DND-41 (cell line): Measurements from ENCODE around the gene KCTD19.

Source experiments
- ATAC-seq: fragments of 200-7000 bp; cut with Tn5 transposase; 3 replicates; pipeline ENCODE4 v1.9.1; 2021; ENCODE audit warnings: low read depth; ENCODE audit not compliant: insufficient read depth
- DNase-seq: peaks from one replicate; pipeline ENCODE4 v3.0.0-alpha.2; 2020
- H2AFZ ChIP-seq: 2 replicates; pipeline ENCODE4 v1.6.0; 2012; ENCODE audit warnings: low read depth, low read length
- H3K27ac ChIP-seq: 2 replicates; pipeline ENCODE4 v1.5.1; 2012; ENCODE audit warnings: low read length, inconsistent platforms
- H3K27me3 ChIP-seq: fragments of 200-600 bp; sonication (generic); 2 replicates; pipeline ENCODE4 v1.6.0; 2012; ENCODE audit warnings: low read length, mild to moderate bottlenecking, inconsistent platforms; ENCODE audit not compliant: insufficient read depth, poor library complexity
- H3K36me3 ChIP-seq: 2 replicates; pipeline ENCODE4 v1.5.1; 2012; ENCODE audit warnings: low read length, inconsistent platforms; ENCODE audit not compliant: insufficient read depth
- H3K4me1 ChIP-seq: 2 replicates; pipeline ENCODE4 v1.5.1; 2012; ENCODE audit warnings: mild to moderate bottlenecking, low read length; ENCODE audit not compliant: insufficient read depth
- H3K4me2 ChIP-seq: 2 replicates; pipeline ENCODE4 v1.6.0; 2012; ENCODE audit warnings: mild to moderate bottlenecking, moderate library complexity, low read length, inconsistent platforms; ENCODE audit not compliant: insufficient read depth
- H3K4me3 ChIP-seq, 2 experiments: fragments of 200-600 bp in 1 of 2; shearing (Covaris generic) in 1 of 2; 2 replicates each; pipeline ENCODE4 v1.5.1; 2012 to 2016; ENCODE audit warnings: inconsistent platforms in 2 of 2, low read length in 2 of 2, mild to moderate bottlenecking in 2 of 2, low read depth in 1 of 2, moderate library complexity in 1 of 2
- H3K79me2 ChIP-seq: 2 replicates; pipeline ENCODE4 v1.6.0; 2012; ENCODE audit warnings: low read length, inconsistent platforms; ENCODE audit not compliant: insufficient read depth
- H3K9ac ChIP-seq: 2 replicates; pipeline ENCODE4 v1.6.0; 2012; ENCODE audit warnings: low read depth, mild to moderate bottlenecking, inconsistent platforms, low read length, moderate library complexity
- H3K9me3 ChIP-seq: 2 replicates; pipeline ENCODE4 v1.5.1; 2012; ENCODE audit warnings: low read length, moderate library complexity, mild to moderate bottlenecking, inconsistent platforms; ENCODE audit not compliant: insufficient read depth, severe bottlenecking
- H4K20me1 ChIP-seq: 2 replicates; pipeline ENCODE4 v1.6.0; 2012; ENCODE audit warnings: low read length; ENCODE audit not compliant: insufficient read depth
- EZH2 ChIP-seq: IDR thresholded peaks from 3 replicates; pipeline ENCODE4 v1.6.1; 2012; ENCODE audit warnings: borderline replicate concordance, low read depth, mild to moderate bottlenecking, moderate library complexity, low read length, inconsistent platforms; ENCODE audit not compliant: severe bottlenecking
- TF ChIP-seq, protein P1 (sequence below): IDR thresholded peaks from 2 replicates; pipeline ENCODE4 v1.5.1; 2012; ENCODE audit warnings: borderline replicate concordance, low read length, moderate library complexity, mild to moderate bottlenecking; ENCODE audit not compliant: poor library complexity, severe bottlenecking; ENCODE audit errors: extremely low read depth

Gene KCTD19

DNA sequence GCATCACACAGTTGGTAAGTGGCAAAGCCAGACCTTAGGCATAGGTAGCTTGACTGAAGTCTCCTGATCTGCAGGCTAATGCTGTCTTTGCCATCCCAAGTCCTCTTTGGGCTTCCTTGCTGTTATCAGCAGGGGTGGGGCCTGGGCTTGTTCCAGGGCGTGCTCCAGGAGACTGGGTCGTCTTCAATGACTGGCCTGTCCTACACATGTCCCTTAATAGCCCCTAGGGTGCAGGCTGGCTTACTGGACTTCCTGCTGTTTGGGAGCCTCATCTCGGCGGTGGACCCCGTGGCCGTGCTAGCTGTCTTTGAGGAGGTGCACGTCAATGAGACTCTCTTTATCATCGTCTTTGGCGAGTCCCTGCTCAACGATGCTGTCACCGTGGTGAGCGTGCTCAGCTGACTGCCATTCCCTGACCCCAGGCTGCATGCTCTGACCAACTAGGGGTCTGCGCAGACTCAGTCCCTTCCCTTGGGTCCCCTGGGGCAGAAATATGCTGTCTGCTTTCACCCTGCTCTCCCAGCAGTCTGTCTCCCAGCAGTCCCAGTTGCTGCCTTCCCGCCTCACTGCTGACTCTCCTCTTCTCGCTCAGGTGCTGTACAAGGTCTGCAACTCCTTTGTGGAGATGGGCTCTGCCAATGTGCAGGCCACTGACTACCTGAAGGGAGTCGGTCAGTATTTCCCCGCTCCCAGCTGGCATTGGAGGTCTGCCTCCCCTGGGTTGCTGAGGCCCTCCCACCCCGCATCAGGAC lies 71.6 kb downstream of the KCTD19 start:
- Histone ChIP-seq H3K79me2 (no peaks in the 10 kb centered on the region), H3K27ac (no peak overlapping the region), H2AFZ (no peak overlapping the region), H3K4me1 (no peaks in the 10 kb centered on the region), H3K9me3 (no peaks in the 10 kb centered on the region), H3K4me2 (no peak overlapping the region), H3K9ac (no peak overlapping the region), H3K27me3 (peaks cover 8% of the 10 kb centered on the region), H4K20me1 (no peaks in the 10 kb centered on the region), H3K36me3 (no peaks in the 10 kb centered on the region), H3K4me3 (no peak overlapping the region)
- no peak for DNase-seq
- TF ChIP-seq EZH2: no peak
- TF ChIP-seq, protein P1, sequence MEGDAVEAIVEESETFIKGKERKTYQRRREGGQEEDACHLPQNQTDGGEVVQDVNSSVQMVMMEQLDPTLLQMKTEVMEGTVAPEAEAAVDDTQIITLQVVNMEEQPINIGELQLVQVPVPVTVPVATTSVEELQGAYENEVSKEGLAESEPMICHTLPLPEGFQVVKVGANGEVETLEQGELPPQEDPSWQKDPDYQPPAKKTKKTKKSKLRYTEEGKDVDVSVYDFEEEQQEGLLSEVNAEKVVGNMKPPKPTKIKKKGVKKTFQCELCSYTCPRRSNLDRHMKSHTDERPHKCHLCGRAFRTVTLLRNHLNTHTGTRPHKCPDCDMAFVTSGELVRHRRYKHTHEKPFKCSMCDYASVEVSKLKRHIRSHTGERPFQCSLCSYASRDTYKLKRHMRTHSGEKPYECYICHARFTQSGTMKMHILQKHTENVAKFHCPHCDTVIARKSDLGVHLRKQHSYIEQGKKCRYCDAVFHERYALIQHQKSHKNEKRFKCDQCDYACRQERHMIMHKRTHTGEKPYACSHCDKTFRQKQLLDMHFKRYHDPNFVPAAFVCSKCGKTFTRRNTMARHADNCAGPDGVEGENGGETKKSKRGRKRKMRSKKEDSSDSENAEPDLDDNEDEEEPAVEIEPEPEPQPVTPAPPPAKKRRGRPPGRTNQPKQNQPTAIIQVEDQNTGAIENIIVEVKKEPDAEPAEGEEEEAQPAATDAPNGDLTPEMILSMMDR: no peak
- ATAC-seq: no peak

DNA sequence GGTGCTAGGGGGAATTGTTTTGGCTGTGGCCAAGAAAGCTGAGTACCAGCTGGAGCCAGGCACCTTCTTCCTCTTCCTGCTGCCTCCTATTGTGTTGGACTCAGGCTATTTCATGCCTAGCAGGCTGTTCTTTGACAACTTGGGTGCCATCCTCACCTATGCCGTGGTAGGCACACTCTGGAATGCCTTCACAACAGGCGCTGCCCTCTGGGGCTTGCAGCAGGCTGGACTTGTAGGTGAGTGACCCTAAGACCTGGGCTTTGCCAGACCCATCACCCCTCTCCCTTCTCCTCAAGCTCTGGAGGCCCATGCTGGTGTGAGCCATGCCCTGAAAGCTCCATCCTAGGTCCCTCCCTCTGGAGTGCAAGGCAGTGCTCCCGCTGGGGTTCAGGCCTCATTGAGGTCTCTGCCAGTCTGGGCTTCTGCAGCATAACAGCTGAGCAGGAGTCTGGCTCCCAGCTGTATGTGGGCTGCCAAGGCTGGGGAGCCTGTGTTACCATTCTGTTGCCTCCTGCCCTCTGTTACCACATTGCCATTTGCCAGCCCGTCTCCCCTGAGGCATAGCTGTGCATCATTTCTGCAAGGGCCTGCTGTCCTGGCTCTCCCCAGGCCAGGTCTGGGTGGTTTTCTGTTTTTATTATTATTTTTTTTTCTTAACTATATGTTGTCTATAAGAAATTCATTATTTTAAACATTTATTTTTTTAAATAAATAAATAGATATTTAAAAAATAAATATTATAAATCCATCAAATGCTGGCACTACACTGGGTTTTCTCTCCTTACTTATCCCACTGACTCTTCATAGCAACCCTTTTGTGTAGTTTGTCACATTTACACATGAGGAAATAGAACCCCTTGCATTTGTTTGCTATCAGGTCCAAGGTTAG lies 73.7 kb downstream of the KCTD19 start:
- Histone ChIP-seq H3K79me2 (no peaks in the 10 kb centered on the region), H3K4me2 (no peak overlapping the region), H3K4me3 (no peak overlapping the region), H3K4me1 (peaks cover 17% of the 10 kb centered on the region), H3K9me3 (no peaks in the 10 kb centered on the region), H3K27ac (no peak overlapping the region), H3K9ac (no peak overlapping the region), H3K27me3 (peaks cover 26% of the 10 kb centered on the region), H2AFZ (no peak overlapping the region), H4K20me1 (no peaks in the 10 kb centered on the region), H3K36me3 (no peaks in the 10 kb centered on the region)
- DNase-seq: no peak
- ATAC-seq: no peak
- TF ChIP-seq EZH2: no peak
- TF ChIP-seq, protein P1: no peak

DNA sequence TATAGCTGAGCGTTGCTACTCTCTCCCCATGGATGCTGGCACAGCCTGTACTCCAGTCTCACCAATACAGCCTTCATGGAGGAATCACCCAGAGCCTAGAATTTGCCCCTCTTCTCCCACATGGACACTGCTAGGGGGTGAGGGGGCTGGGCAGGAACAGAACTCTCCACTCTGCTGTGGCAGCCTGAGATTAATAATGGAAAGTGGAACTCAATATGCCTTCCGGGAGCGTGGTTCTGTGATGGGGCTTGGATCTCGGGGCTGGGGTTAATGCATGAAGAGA lies 76.6 kb downstream of the KCTD19 start:
- Histone ChIP-seq H3K79me2 (no peaks in the 10 kb centered on the region), H4K20me1 (peaks cover 4% of the 10 kb centered on the region; the same call in 1 of the 2 replicates), H3K36me3 (no peaks in the 10 kb centered on the region), H3K9ac (no peak overlapping the region), H3K4me3 (no peak overlapping the region), H3K27me3 (peaks cover 26% of the 10 kb centered on the region), H3K27ac (no peak overlapping the region), H3K9me3 (no peaks in the 10 kb centered on the region), H3K4me2 (no peak overlapping the region), H3K4me1 (peaks cover 41% of the 10 kb centered on the region), H2AFZ (no peak overlapping the region)
- no peak for DNase-seq
- TF ChIP-seq EZH2: no peak
- TF ChIP-seq, protein P1: no peak
- no peak for ATAC-seq
